A549 (cell line): ENCODE results near the gene PNPLA7. TPM values are rescaled to one million over a fixed set of nuclear protein-coding genes. Genes with fewer than 3 reads are reported as not detected.

Experiments used
- ATAC-seq, 2 experiments: fragments of 200-7000 bp in 1 of 2; fragments of >200 bp in 1 of 2; cut with Nextera tagmentation in 1 of 2; cut with Tn5 transposase in 1 of 2; 3 replicates each; pipeline versions ENCODE4 v1.8.0 to v1.9.1; 2018 to 2020; ENCODE audit warnings: mild to moderate bottlenecking in 1 of 2, moderate library complexity in 1 of 2
- CTCF ChIA-PET: fragments of 300-600 bp; sonication (Branson Sonifier 250); formaldehyde crosslinking; extraction: SDS; loops from one replicate; lab custom pipeline; 2021; ENCODE audit warnings: antibody characterized with exemption, inconsistent platforms; lab: Yijun Ruan, JAX
- POLR2A ChIA-PET: fragments of 350-600 bp; formaldehyde crosslinking; extraction: SDS; loops from one replicate; lab custom pipeline; 2021; ENCODE audit warnings: antibody characterized with exemption, inconsistent platforms; lab: Yijun Ruan, JAX
- DNase-seq, 2 experiments: peaks; one replicate each; pipeline versions ENCODE4 v3.0.0 to v3.0.0-alpha.2; 2011 to 2016; ENCODE audit warnings: low read depth in 1 of 2, low spot score in 1 of 2
- FAIRE-seq: peaks from 2 replicates; lab custom pipeline; 2011; peaks lifted over from hg19 to GRCh38; lab: Jason Lieb, UNC
- H3K27ac ChIP-seq, 2 experiments: fragments of >200 bp; sonication (Bioruptor Twin); formaldehyde crosslinking; 3 replicates each; pipeline ENCODE4 v1.5.1; 2016 to 2017
- H3K4me1 ChIP-seq: fragments of >200 bp; sonication (Bioruptor Twin); formaldehyde crosslinking; 3 replicates; pipeline ENCODE4 v1.6.1; 2016
- H3K4me2 ChIP-seq: fragments of >200 bp; sonication (Bioruptor Twin); formaldehyde crosslinking; 3 replicates; pipeline ENCODE4 v1.6.1; 2016
- H3K4me3 ChIP-seq: fragments of >200 bp; sonication (Bioruptor Twin); formaldehyde crosslinking; 3 replicates; pipeline ENCODE4 v1.5.1; 2016
- H3K9me3 ChIP-seq: fragments of >200 bp; sonication (Bioruptor Twin); formaldehyde crosslinking; 3 replicates; pipeline ENCODE4 v1.6.1; 2016
- CBX2 ChIP-seq: fragments of 200-600 bp; sonication (generic); IDR thresholded peaks from 2 replicates; pipeline ENCODE4 v1.6.1; 2016; ENCODE audit warnings: low read depth, mild to moderate bottlenecking, borderline replicate concordance
- CHD4 ChIP-seq: fragments of 200-600 bp; sonication (generic); IDR thresholded peaks from 2 replicates; pipeline ENCODE4 v1.6.1; 2016; ENCODE audit warnings: antibody characterized with exemption, mild to moderate bottlenecking, borderline replicate concordance
- FOSB ChIP-seq: fragments of 250-450 bp; sonication (Bioruptor Pico); IDR thresholded peaks from 2 replicates; pipeline ENCODE4 v1.5.0; 2020; ENCODE audit warnings: mild to moderate bottlenecking, moderate library complexity
- FOSL2 ChIP-seq, 2 experiments: fragments of 450-650 bp in 1 of 2; fragments of >200 bp in 1 of 2; sonication (Bioruptor Twin) in 1 of 2; formaldehyde crosslinking; IDR thresholded peaks; 2 replicates each; pipeline versions ENCODE4 v1.5.0 to v1.6.1; 2016 to 2020; ENCODE audit warnings: mild to moderate bottlenecking in 1 of 2, moderate library complexity in 1 of 2
- GATA3 ChIP-seq: IDR thresholded peaks from 2 replicates; pipeline ENCODE4 v1.6.1; 2012; ENCODE audit warnings: borderline replicate concordance
- HOXB5 ChIP-seq: fragments of 250-450 bp; sonication (Bioruptor Pico); IDR thresholded peaks from 2 replicates; pipeline ENCODE4 v1.5.0; 2020; ENCODE audit warnings: mild to moderate bottlenecking, moderate library complexity
- KDM5A ChIP-seq: fragments of 200-600 bp; sonication (generic); IDR thresholded peaks from 2 replicates; pipeline ENCODE4 v1.6.1; 2016; ENCODE audit warnings: antibody characterized with exemption, mild to moderate bottlenecking
- MYC ChIP-seq: IDR thresholded peaks from 2 replicates; pipeline ENCODE4 v1.6.1; 2012; ENCODE audit warnings: mild to moderate bottlenecking, inconsistent platforms, low read length, improper control_type of control experiment, borderline replicate concordance
- NFE2L2 ChIP-seq: fragments of 150-350 bp; conservative IDR thresholded peaks from 2 replicates; pipeline ENCODE4 v1.6.1; 2014; ENCODE audit warnings: low read length
- RCOR1 ChIP-seq: fragments of 150-350 bp; IDR thresholded peaks from 2 replicates; pipeline ENCODE4 v1.6.1; 2014; ENCODE audit warnings: antibody characterized with exemption, low read length, low read depth
- RNF2 ChIP-seq: fragments of 200-600 bp; sonication (generic); IDR thresholded peaks from 2 replicates; pipeline ENCODE4 v1.6.1; 2016; ENCODE audit warnings: low read depth, mild to moderate bottlenecking, antibody characterized with exemption, moderate library complexity, borderline replicate concordance
- SMC3 ChIP-seq: fragments of >200 bp; sonication (Bioruptor Twin); formaldehyde crosslinking; IDR thresholded peaks from 3 replicates; pipeline ENCODE4 v1.6.1; 2018; ENCODE audit warnings: inconsistent platforms
- WGBS: methylation state at CpG from one replicate; pipeline ENCODE4 v1.1.6; 2017; ENCODE audit errors: missing lambda C conversion rate; 5-methylcytosine and 5-hydroxymethylcytosine counted together
- polyA plus RNA-seq, 4 experiments: library from polyadenylated mRNA; depleted of rRNA in 3 of 4; stranded (reverse); fragments of >200 nt; fragmentation: RNase III in 1 of 4; extraction: RNeasy Plus Mini Kit Qiagen cat#74134 plus additional on column Dnase treatment in 1 of 4; gene quantifications; 2 replicates in 3 of 4; 3 replicates in 1 of 4; pipeline ENCODE4 v1.2.3, GENCODE V29; 2011 to 2017
- TF ChIP-seq, protein P1 (sequence below): fragments of 250-450 bp; sonication (Bioruptor Pico); IDR thresholded peaks from 2 replicates; pipeline ENCODE4 v1.5.0; 2020; ENCODE audit warnings: low read depth, mild to moderate bottlenecking, moderate library complexity
- TF ChIP-seq, protein P2 (sequence below): fragments of >200 bp; sonication (Bioruptor Twin); formaldehyde crosslinking; IDR thresholded peaks from 3 replicates; pipeline ENCODE4 v1.6.1; 2016

Gene PNPLA7
- polyA plus RNA-seq, 2 of the 4 experiments (the other 2 are of a cell fraction): 0.31 to 1.1 TPM

DNA sequence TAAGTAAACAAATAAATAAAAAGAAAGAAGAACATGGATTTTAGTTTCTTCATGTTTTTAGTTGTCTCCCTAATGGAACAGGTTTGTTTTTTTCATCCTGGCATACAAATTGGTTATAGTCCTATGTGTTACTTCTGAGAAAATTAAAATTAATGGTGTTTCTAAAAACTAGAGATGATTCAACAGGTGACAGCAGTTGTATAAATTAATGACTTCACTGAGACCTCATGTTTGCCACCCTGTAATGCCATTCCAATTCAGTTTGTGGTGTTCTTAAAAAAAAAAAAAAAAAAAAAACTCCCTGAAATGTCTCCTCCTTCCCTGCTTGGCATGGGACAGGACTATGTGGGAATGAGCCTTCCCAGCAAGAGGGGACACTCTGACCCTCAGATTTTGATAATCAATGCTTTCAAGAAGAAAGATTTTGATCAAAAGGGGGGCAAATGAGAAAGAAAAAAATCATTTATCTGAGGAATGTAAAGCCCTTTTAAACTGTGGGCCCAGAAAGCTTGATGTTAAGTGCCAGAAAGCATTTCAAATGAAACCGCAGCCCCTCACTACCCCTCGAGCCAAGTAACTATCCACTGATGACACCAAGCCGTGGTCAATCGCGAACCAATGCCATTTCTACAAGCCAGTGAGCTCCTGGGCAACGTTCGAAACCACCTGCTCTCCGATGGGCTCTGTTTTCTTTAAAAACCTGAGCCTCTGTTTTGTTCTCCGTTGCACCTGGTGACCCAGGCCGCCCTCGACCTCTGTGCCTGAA lies 128.2 kb downstream of the PNPLA7 start:
- no peak for ATAC-seq
- no peak for DNase-seq
- 5% methylated on average over 11 of the region's 11 CpGs for WGBS
- Histone ChIP-seq H3K4me3 (peak overlapping the region; percentile 94), H3K27ac (peak overlapping the region; percentile 90 to 94), H3K9me3 (no peaks in the 10 kb centered on the region), H3K4me1 (peaks cover 15% of the 10 kb centered on the region; the same call in 2 of the 3 replicates), H3K4me2 (peak overlapping the region; percentile 88)
- TF ChIP-seq CHD4 (no peak), RCOR1 (no peak), FOSL2 (IDR thresholded peaks at IDR 0.05) (no peak), FOSL2 (CRISPR knock-in tag; IDR thresholded peaks at IDR 0.05) (no peak), SMC3 (no peak), RNF2 (no peak), NFE2L2 (no peak)
- POLR2A ChIA-PET: interaction anchor here (1.3 kb wide), 1 partner anchor 120 kb away, joined by 9 read pairs; the partner anchor contains the start of gene NRARP
- no peak for FAIRE-seq
- CTCF ChIA-PET: interaction anchor here (0.9 to 3.8 kb wide), 24 partner anchors 10 to 144 kb away, joined by 3 to 86 read pairs (median 5); partner anchors contain the start of genes ENTPD8, NRARP and TOR4A

DNA sequence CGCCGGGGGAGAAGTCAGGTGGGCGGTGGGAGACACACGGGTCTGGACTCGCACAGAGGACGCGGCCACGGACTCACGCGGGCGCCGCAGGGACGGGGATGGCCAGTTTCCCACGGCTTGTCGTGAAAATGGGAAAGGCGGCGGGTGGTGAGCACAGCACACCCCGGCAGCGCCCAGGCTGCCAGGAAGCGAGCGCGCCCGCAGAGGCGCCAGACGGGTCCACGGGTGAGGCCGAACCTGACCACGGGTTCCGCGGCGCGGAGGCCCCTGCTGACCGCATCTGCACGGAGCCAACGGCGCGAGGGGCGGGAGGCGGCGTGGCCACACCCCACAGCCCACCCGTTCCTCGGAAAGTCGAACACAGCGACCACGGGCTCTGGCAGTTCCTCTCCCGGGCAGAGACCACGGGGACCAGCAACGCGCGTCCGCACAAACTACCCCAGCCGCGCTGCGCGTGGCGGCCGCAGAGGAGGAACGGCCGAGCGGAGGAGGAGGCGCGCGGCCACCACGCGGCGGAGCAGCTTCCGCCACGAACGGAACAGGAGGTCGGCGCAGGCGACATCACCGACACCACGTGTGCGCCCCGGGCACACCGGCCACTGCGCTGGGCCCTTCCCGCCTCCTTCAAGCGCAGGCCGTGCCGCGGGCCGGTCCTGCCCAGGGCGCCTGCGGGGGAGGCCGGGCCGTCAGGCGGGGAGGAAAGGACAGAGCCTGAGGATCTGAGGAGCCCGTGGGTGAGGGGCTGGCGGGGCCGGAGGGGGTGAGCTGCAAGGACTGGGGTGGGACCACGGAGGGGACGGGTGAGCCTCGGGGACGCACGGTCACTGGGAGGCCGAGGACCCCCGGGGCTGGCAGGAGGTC lies 132.8 kb downstream of the PNPLA7 start:
- ATAC-seq: no peak
- CTCF ChIA-PET: interaction anchor here (0.8 to 1.3 kb wide), 3 partner anchors 9 to 131 kb away, joined by 3 to 5 read pairs (median 4); partner anchors contain the start of gene NRARP
- no peak for FAIRE-seq

DNA sequence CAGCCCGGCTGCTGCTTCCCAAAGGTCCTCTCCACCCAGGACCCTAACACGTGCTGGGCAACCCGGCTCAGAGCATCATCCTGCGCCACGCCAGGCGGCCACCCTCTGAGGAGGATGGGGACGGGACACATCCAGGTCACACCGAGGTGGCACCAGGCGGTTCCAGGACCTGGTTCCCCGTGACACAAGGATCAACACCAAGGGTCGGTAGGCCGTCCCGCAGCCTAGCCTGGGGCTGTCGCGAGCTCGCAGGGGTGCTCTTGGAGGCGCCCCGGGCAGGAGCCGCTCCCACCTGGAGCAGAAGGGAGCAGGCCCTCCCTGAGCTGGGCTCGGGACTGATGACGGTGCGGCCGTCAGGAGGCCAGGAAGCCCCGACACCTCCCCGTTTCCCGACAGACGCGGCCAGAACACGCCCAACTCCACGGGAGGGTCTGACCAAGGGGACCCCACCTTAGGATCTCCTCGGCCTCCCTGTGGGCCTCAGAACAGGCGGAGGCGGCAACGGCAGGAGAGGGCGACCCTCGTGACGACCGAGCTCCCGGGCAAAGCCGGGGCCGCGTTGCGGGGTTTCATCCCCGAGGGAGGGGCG lies 133.5 kb downstream of the PNPLA7 start:
- H3K4me3 ChIP-seq: no peak overlapping the region
- 94% methylated on average over 18 of the region's 45 CpGs for WGBS
- peaks cover 14% of the 10 kb centered on the region for H3K4me1 ChIP-seq
- no peak for DNase-seq
- no peak overlapping the region for H3K27ac ChIP-seq
- TF ChIP-seq CBX2 (no peak), RCOR1 (no peak), GATA3 (no peak)
- TF ChIP-seq, all 56 proteins: peak for 0
- no peak for ATAC-seq
- no peak for FAIRE-seq
- CTCF ChIA-PET: interaction anchor here (0.8 to 1.3 kb wide), 2 partner anchors 9 to 130 kb away, joined by 3 to 5 read pairs; no protein-coding TSS in a partner anchor
- no peaks in the 10 kb centered on the region for H3K9me3 ChIP-seq
- POLR2A ChIA-PET: no interaction called here
- no peak overlapping the region for H3K4me2 ChIP-seq

More for the DNA sequence above, 132.8 kb downstream of the PNPLA7 start:
- Histone ChIP-seq H3K4me3 (no peak overlapping the region), H3K4me2 (no peak overlapping the region), H3K9me3 (no peaks in the 10 kb centered on the region), H3K27ac (no peak overlapping the region), H3K4me1 (peaks cover 11% of the 10 kb centered on the region)
- TF ChIP-seq, protein P1, sequence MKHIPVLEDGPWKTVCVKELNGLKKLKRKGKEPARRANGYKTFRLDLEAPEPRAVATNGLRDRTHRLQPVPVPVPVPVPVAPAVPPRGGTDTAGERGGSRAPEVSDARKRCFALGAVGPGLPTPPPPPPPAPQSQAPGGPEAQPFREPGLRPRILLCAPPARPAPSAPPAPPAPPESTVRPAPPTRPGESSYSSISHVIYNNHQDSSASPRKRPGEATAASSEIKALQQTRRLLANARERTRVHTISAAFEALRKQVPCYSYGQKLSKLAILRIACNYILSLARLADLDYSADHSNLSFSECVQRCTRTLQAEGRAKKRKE (CRISPR knock-in tag): no peak
- TF ChIP-seq HOXB5 (CRISPR knock-in tag): no peak
- TF ChIP-seq KDM5A: no peak
- no peak for TF ChIP-seq FOSB (CRISPR knock-in tag)
- TF ChIP-seq MYC: no peak
- TF ChIP-seq, protein P2, sequence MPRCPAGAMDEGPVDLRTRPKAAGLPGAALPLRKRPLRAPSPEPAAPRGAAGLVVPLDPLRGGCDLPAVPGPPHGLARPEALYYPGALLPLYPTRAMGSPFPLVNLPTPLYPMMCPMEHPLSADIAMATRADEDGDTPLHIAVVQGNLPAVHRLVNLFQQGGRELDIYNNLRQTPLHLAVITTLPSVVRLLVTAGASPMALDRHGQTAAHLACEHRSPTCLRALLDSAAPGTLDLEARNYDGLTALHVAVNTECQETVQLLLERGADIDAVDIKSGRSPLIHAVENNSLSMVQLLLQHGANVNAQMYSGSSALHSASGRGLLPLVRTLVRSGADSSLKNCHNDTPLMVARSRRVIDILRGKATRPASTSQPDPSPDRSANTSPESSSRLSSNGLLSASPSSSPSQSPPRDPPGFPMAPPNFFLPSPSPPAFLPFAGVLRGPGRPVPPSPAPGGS: no peak
- WGBS: 95% methylated on average over 92 of the region's 99 CpGs
- no peak for DNase-seq
- POLR2A ChIA-PET: no interaction called here
